ENCODE measurements around the gene CAMLG. TPM values are rescaled to one million over a fixed set of nuclear protein-coding genes. Genes with fewer than 3 reads are reported as not detected.

The CAMLG gene
- total and polyA plus RNA-seq, 2 of the 13 experiments (the other 11 are each of a cell fraction or from before 2014, with no cell fraction given): 14.2 to 19.8 TPM

- TF ChIP-seq, protein P1, sequence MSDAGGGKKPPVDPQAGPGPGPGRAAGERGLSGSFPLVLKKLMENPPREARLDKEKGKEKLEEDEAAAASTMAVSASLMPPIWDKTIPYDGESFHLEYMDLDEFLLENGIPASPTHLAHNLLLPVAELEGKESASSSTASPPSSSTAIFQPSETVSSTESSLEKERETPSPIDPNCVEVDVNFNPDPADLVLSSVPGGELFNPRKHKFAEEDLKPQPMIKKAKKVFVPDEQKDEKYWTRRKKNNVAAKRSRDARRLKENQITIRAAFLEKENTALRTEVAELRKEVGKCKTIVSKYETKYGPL (CRISPR knock-in tag; IDR thresholded peaks at IDR 0.05): no peak
- TF ChIP-seq POLR2A (IDR thresholded peaks at IDR 0.05; ENCODE audit: insufficient read depth in 1 of 2, low read depth in 2 of 2, low read length in 2 of 2) (peak; percentile 89 to 90), ZNF205 (CRISPR knock-in tag; IDR thresholded peaks at IDR 0.05) (peak; percentile 86; the same call in 1 of the 2 replicates), FOXP4 (CRISPR knock-in tag; IDR thresholded peaks at IDR 0.05) (peak; percentile 43; the same call in 1 of the 2 replicates), ZBTB40 (IDR thresholded peaks at IDR 0.05) (peak; percentile 47), ZBTB40 (CRISPR knock-in tag; IDR thresholded peaks at IDR 0.05) (peak; percentile 87), HNRNPUL1 (IDR thresholded peaks at IDR 0.05; ENCODE audit: low read depth, low read length) (peak; percentile 71), NONO (IDR thresholded peaks at IDR 0.05) (no peak), NONO (CRISPR knock-in tag; conservative IDR thresholded peaks at IDR 0.05) (peak; percentile 96), ZNF33B (CRISPR knock-in tag; IDR thresholded peaks at IDR 0.05) (0 out of 2 replicates have a peak, but pooled peaks have one; percentile 72), FOXP1 (IDR thresholded peaks at IDR 0.05) (no peak), FOXP1 (CRISPR knock-in tag; IDR thresholded peaks at IDR 0.05) (peak; percentile 31; the same call in 1 of the 2 replicates), ZZZ3 (CRISPR knock-in tag; IDR thresholded peaks at IDR 0.05; ENCODE audit: borderline replicate concordance) (peak; percentile 90; the same call in 1 of the 2 replicates)
- TF ChIP-seq, protein P2, sequence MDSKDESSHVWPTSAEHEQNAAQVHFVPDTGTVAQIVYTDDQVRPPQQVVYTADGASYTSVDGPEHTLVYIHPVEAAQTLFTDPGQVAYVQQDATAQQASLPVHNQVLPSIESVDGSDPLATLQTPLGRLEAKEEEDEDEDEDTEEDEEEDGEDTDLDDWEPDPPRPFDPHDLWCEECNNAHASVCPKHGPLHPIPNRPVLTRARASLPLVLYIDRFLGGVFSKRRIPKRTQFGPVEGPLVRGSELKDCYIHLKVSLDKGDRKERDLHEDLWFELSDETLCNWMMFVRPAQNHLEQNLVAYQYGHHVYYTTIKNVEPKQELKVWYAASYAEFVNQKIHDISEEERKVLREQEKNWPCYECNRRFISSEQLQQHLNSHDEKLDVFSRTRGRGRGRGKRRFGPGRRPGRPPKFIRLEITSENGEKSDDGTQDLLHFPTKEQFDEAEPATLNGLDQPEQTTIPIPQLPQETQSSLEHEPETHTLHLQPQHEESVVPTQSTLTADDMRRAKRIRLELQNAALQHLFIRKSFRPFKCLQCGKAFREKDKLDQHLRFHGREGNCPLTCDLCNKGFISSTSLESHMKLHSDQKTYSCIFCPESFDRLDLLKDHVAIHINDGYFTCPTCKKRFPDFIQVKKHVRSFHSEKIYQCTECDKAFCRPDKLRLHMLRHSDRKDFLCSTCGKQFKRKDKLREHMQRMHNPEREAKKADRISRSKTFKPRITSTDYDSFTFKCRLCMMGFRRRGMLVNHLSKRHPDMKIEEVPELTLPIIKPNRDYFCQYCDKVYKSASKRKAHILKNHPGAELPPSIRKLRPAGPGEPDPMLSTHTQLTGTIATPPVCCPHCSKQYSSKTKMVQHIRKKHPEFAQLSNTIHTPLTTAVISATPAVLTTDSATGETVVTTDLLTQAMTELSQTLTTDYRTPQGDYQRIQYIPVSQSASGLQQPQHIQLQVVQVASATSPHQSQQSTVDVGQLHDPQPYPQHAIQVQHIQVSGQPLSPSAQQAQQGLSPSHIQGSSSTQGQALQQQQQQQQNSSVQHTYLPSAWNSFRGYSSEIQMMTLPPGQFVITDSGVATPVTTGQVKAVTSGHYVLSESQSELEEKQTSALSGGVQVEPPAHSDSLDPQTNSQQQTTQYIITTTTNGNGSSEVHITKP (CRISPR knock-in tag; IDR thresholded peaks at IDR 0.05; ENCODE audit: low read depth): no peak
These were observed 20.4 kb downstream of the CAMLG start, which contains the start of gene DDX46 (continued) for GRCh38 chr5:134758504-134759341.
